ENCODE results near the gene SIPA1L2.

The SIPA1L2 gene

GRCh38 chr1:232596666-232597303, 33.1 kb downstream of the SIPA1L2 start (continued):
- no peak for TF ChIP-seq ZNF10 (tag by site-specific recombination; IDR thresholded peaks at IDR 0.05)
- TF ChIP-seq ZNF510 (tag by site-specific recombination; IDR thresholded peaks at IDR 0.05; ENCODE audit: insufficient replicate concordance), result peak; percentile 73
- peak; percentile 34; the same call in 1 of the 2 replicates for TF ChIP-seq ZNF692 (tag by site-specific recombination; IDR thresholded peaks at IDR 0.05)
- TF ChIP-seq PRDM10 (tag by site-specific recombination; IDR thresholded peaks at IDR 0.05), result peak; percentile 97
- TF ChIP-seq ZIC2 (tag by site-specific recombination; IDR thresholded peaks at IDR 0.05), result peak; percentile 48; the same call in 1 of the 2 replicates
- no peak for TF ChIP-seq GLI2 (tag by site-specific recombination; IDR thresholded peaks at IDR 0.05; ENCODE audit: borderline replicate concordance, low read depth)

- H3K4me1 ChIP-seq (ENCODE audit: control insufficient read depth, insufficient read depth, low read length), result peaks cover 36% of the 10 kb centered on the region
- ChIA-PET CTCF (interaction anchor here (0.6 to 2.1 kb wide), 8 partner anchors 8 to 537 kb away, joined by 3 to 10 read pairs (median 3); no protein-coding TSS in a partner anchor), POLR2A (interaction anchor here (0.6 to 1.3 kb wide), 5 partner anchors 8 to 244 kb away, joined by 3 to 5 read pairs (median 3); partner anchors contain the start of gene SIPA1L2)
- no peaks in the 10 kb centered on the region for H3K9me3 ChIP-seq (ENCODE audit: control insufficient read depth, insufficient read depth, low read depth, low read length)
- TF ChIP-seq ZBTB20 (tag by site-specific recombination; IDR thresholded peaks at IDR 0.05) (peak; percentile 83), ZNF146 (tag by site-specific recombination; IDR thresholded peaks at IDR 0.05) (no peak)
- no peak overlapping the region for H3K27ac ChIP-seq (ENCODE audit: extremely low read depth, low read depth, low read length)
- no peak overlapping the region for H3K4me3 ChIP-seq (ENCODE audit: low read depth, low read length)
- H3K36me3 ChIP-seq (ENCODE audit: control insufficient read depth in 2 of 2, insufficient read depth in 1 of 2, low read length in 2 of 2), result no peaks in the 10 kb centered on the region
Measured at GRCh38 chr1:232594768-232595698, 34.9 kb downstream of the SIPA1L2 start.

DNA sequence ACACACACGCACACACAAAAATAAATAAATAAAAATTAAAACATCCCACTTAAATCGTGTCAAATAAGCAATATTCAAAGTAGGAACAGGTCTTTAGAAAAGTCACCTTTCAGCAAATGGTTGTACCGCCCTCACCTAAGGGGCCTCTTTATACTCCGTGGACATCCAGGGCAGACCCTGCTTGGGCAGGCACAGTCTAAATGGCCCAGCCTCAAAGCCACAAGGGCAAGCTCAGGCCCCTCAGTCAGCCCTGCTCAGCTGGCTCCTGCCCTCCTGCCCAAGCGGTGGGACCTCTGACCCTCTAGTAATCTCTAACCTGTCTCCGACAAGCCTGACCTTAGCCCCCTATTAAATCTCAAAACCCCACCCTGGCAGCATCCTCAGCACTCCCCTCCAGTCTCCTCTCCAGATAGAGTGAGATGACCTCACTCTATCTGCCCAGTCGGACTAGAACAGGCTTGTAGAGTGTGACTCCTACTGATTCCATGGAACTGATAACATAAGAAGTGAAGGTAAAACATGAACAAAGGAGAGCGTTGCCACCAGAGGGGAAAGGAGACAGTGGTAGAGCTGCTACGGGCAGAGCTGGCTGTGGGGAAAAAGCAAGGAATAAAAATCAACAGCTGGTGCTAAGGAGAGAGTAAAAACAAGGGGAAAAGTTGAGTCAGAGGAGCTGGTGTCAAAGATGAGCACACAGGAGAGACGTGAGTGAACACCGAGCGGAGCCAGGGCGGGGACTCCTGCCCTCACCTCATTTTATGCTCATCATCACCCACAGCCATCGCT, 36.0 kb downstream of the SIPA1L2 start:
- POLR2A ChIA-PET, result interaction anchor here (0.6 to 1.3 kb wide), 5 partner anchors 9 to 245 kb away, joined by 3 to 5 read pairs (median 3); partner anchors contain the start of gene SIPA1L2
- TF ChIP-seq GLI4 (tag by site-specific recombination; IDR thresholded peaks at IDR 0.05) (no peak), IKZF3 (tag by site-specific recombination; IDR thresholded peaks at IDR 0.05) (peak; percentile 87), ZBTB48 (tag by site-specific recombination; IDR thresholded peaks at IDR 0.05) (peak; percentile 47), ZNF280C (tag by site-specific recombination; IDR thresholded peaks at IDR 0.05) (no peak), ZNF302 (tag by site-specific recombination; IDR thresholded peaks at IDR 0.05; ENCODE audit: low read depth) (no peak), ZBTB17 (tag by site-specific recombination; IDR thresholded peaks at IDR 0.05) (peak; percentile 95), BCL11B (tag by site-specific recombination; IDR thresholded peaks at IDR 0.05; ENCODE audit: low read depth) (no peak)
- TF ChIP-seq, protein P1, sequence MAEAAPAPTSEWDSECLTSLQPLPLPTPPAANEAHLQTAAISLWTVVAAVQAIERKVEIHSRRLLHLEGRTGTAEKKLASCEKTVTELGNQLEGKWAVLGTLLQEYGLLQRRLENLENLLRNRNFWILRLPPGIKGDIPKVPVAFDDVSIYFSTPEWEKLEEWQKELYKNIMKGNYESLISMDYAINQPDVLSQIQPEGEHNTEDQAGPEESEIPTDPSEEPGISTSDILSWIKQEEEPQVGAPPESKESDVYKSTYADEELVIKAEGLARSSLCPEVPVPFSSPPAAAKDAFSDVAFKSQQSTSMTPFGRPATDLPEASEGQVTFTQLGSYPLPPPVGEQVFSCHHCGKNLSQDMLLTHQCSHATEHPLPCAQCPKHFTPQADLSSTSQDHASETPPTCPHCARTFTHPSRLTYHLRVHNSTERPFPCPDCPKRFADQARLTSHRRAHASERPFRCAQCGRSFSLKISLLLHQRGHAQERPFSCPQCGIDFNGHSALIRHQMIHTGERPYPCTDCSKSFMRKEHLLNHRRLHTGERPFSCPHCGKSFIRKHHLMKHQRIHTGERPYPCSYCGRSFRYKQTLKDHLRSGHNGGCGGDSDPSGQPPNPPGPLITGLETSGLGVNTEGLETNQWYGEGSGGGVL (tag by site-specific recombination; IDR thresholded peaks at IDR 0.05), result peak; percentile 57
- TF ChIP-seq, protein P2, sequence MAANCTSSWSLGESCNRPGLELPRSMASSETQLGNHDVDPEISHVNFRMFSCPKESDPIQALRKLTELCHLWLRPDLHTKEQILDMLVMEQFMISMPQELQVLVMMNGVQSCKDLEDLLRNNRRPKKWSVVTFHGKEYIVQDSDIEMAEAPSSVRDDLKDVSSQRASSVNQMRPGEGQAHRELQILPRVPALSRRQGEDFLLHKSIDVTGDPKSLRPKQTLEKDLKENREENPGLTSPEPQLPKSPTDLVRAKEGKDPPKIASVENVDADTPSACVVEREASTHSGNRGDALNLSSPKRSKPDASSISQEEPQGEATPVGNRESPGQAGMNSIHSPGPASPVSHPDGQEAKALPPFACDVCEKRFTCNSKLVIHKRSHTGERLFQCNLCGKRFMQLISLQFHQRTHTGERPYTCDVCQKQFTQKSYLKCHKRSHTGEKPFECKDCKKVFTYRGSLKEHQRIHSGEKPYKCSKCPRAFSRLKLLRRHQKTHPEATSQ (tag by site-specific recombination; IDR thresholded peaks at IDR 0.05), result no peak

More for the DNA sequence above, 36.0 kb downstream of the SIPA1L2 start:
- Histone ChIP-seq H3K36me3 (ENCODE audit: control insufficient read depth in 2 of 2, insufficient read depth in 1 of 2, low read length in 2 of 2) (no peaks in the 10 kb centered on the region), H3K9me3 (ENCODE audit: control insufficient read depth, insufficient read depth, low read depth, low read length) (no peaks in the 10 kb centered on the region), H3K27ac (ENCODE audit: extremely low read depth, low read depth, low read length) (peak overlapping the region; percentile 62), H3K4me3 (ENCODE audit: low read depth, low read length) (no peak overlapping the region), H3K4me1 (ENCODE audit: control insufficient read depth, insufficient read depth, low read length) (peaks cover 34% of the 10 kb centered on the region)
- CTCF ChIA-PET, result interaction anchor here (0.9 to 2.1 kb wide), 4 partner anchors 9 to 33 kb away, joined by 3 to 10 read pairs (median 4); no protein-coding TSS in a partner anchor

Data from HEK293 (cell line).